ENCODE results near the gene NOC4L. TPM values are rescaled to one million over a fixed set of nuclear protein-coding genes. Genes with fewer than 3 reads are reported as not detected.
"Not testable (repeated sequence)": the region's sequence is repeated elsewhere in the genome, so short reads cannot be mapped to it uniquely, and the experiment has no call there.

The NOC4L gene
- total and polyA plus RNA-seq, 2 experiments from 2014 or later = 42.4 to 54.7 TPM

DNA sequence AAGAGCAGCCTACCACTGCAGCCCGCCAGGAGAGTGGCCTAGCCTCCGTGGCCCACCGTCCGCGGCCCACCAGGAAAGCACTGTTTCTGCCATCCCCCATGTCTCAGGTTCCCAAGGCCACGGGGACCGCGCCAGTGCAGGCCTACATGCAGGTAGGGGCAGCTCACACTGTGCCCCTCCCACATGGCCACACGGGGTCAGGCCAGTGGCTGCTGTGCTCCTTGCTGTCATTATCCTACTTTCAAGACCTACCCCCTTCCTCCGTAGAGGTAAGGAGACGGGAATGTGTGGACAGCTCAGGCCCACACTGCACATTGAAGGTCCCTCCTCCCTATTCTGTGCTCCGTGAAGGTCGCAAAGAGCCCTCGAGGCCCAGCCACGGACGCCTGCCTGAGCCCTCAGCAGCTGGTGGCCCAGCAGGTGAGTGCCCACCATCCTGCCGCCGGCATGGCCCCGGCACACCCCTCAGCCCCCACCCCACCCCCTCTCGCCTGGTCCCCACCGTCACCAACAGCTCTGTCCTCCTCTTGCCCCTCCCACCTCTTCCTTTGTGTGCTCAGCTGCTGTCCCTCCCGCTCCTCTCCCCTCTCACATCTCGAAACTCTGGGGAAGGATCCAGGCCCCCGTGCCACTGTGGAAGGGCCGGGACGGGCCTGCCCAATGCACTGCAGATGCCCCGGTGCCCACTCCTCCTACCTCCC lies 10.2 kb upstream of the NOC4L start:
- no peak overlapping the region for H3K27ac Mint-ChIP-seq
- TF ChIP-seq EZH2 (IDR thresholded peaks at IDR 0.05; ENCODE audit: low read depth, unreplicated experiment) (no peak), CTCF (conservative IDR thresholded peaks at IDR 0.05; ENCODE audit: low read depth in 2 of 2) (peak in 1 of 2 experiments; percentile 9; a peak in 1 of 4 replicates), EZH2phosphoT487 (IDR thresholded peaks at IDR 0.05; ENCODE audit: unreplicated experiment) (no peak)
- TF ChIP-seq, protein P1, sequence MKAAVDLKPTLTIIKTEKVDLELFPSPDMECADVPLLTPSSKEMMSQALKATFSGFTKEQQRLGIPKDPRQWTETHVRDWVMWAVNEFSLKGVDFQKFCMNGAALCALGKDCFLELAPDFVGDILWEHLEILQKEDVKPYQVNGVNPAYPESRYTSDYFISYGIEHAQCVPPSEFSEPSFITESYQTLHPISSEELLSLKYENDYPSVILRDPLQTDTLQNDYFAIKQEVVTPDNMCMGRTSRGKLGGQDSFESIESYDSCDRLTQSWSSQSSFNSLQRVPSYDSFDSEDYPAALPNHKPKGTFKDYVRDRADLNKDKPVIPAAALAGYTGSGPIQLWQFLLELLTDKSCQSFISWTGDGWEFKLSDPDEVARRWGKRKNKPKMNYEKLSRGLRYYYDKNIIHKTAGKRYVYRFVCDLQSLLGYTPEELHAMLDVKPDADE (IDR thresholded peaks at IDR 0.05) = no peak

DNA sequence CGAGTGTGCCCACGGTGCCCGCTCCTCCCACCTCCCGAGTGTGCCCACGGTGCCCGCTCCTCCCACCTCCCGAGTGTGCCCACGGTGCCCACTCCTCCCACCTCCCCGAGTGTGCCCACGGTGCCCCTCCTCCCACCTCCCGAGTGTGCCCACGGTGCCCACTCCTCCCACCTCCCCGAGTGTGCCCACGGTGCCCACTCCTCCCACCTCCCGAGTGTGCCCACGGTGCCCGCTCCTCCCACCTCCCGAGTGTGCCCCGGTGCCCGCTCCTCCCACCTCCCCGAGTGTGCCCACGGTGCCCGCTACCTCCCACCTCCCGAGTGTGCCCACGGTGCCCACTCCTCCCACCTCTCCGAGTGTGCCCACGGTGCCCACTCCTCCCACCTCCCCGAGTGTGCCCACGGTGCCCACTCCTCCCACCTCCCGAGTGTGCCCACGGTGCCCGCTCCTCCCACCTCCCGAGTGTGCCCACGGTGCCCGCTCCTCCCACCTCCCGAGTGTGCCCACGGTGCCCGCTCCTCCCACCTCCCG lies 9.5 kb upstream of the NOC4L start:
- H3K9me3 Mint-ChIP-seq = peaks cover 36% of the 10 kb centered on the region
- not testable (repeated sequence) for H3K4me1 Mint-ChIP-seq; ATAC-seq; H3K4me3 Mint-ChIP-seq; H3F3A ChIP-seq (replicated peaks; ENCODE audit: low read depth); H3K27me3 ChIP-seq (ENCODE audit: insufficient read depth); H3K4me1 ChIP-seq (ENCODE audit: insufficient read depth); H2AFZ ChIP-seq; H3K36me3 ChIP-seq (ENCODE audit: insufficient read depth); DNase-seq (ENCODE audit: low spot score); H3K27ac ChIP-seq (ENCODE audit: low read depth); H4K20me1 ChIP-seq (replicated peaks; ENCODE audit: insufficient read depth); H3K4me3 ChIP-seq; H3K27ac Mint-ChIP-seq; H3K9me2 ChIP-seq (ENCODE audit: insufficient read depth); H3K79me2 ChIP-seq (replicated peaks; ENCODE audit: insufficient read depth); H3K4me2 ChIP-seq
- peaks cover 39% of the 10 kb centered on the region for H3K27me3 Mint-ChIP-seq (ENCODE audit: insufficient read depth, low read depth, poor library complexity)
- H3K36me3 Mint-ChIP-seq (ENCODE audit: low read depth) = peaks cover 48% of the 10 kb centered on the region

More for the DNA sequence above, 10.2 kb upstream of the NOC4L start:
- Mint-ChIP-seq H3K9me3 (peaks cover 42% of the 10 kb centered on the region), H3K4me1 (no peaks in the 10 kb centered on the region; the same call in 2 of the 3 replicates), H3K27me3 (ENCODE audit: insufficient read depth, low read depth, poor library complexity) (peaks cover 41% of the 10 kb centered on the region), H3K4me3 (no peak overlapping the region), H3K36me3 (ENCODE audit: low read depth) (peaks cover 50% of the 10 kb centered on the region)
- Histone ChIP-seq H3K4me2 (no peak overlapping the region), H3K9me2 (ENCODE audit: insufficient read depth) (no peaks in the 10 kb centered on the region), H3K36me3 (ENCODE audit: insufficient read depth) (0 out of 2 replicates have a peak, but pooled peaks cover 1% of the 10 kb centered on the region), H3K4me1 (ENCODE audit: insufficient read depth) (no peaks in the 10 kb centered on the region), H3K27ac (ENCODE audit: low read depth) (no peak overlapping the region), H3K4me3 (no peak overlapping the region), H4K20me1 (replicated peaks; ENCODE audit: insufficient read depth) (no peaks in the 10 kb centered on the region; the same call in 1 of the 2 replicates), H2AFZ (no peak overlapping the region), H3F3A (replicated peaks; ENCODE audit: low read depth) (0 out of 2 replicates have a peak, but pooled peaks cover 6% of the 10 kb centered on the region), H3K27me3 (ENCODE audit: insufficient read depth) (no peaks in the 10 kb centered on the region), H3K79me2 (replicated peaks; ENCODE audit: insufficient read depth) (no peaks in the 10 kb centered on the region)
- DNase-seq (ENCODE audit: low spot score) = peak; percentile 45
- peak; percentile 76 for ATAC-seq

DNA sequence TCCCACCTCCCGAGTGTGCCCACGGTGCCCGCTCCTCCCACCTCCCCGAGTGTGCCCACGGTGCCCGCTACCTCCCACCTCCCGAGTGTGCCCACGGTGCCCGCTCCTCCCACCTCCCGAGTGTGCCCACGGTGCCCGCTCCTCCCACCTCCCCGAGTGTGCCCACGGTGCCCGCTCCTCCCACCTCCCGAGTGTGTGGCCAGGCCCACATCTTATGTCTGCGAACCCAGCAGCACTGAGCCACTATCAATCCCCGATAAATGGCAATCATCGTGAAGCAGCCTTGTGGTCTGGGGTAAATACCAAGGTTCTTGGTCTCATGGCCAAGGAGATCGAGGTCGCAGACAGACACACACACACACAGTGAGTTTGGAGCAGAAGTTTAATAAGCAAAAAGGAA lies 8.0 kb upstream of the NOC4L start:
- H3K4me2 ChIP-seq; DNase-seq (ENCODE audit: low spot score); H3K27me3 ChIP-seq (ENCODE audit: insufficient read depth); H3K27ac ChIP-seq (ENCODE audit: low read depth); H2AFZ ChIP-seq; H3K79me2 ChIP-seq (replicated peaks; ENCODE audit: insufficient read depth); ATAC-seq; H3K4me3 ChIP-seq; H3K27ac Mint-ChIP-seq; H3K9me2 ChIP-seq (ENCODE audit: insufficient read depth); H3K36me3 ChIP-seq (ENCODE audit: insufficient read depth); H3K4me1 ChIP-seq (ENCODE audit: insufficient read depth); H4K20me1 ChIP-seq (replicated peaks; ENCODE audit: insufficient read depth); H3K4me1 Mint-ChIP-seq; H3K4me3 Mint-ChIP-seq; H3F3A ChIP-seq (replicated peaks; ENCODE audit: low read depth): not testable (repeated sequence)
- peaks cover 36% of the 10 kb centered on the region for H3K27me3 Mint-ChIP-seq (ENCODE audit: insufficient read depth, low read depth, poor library complexity)
- H3K9me3 Mint-ChIP-seq = peaks cover 21% of the 10 kb centered on the region
- peaks cover 45% of the 10 kb centered on the region for H3K36me3 Mint-ChIP-seq (ENCODE audit: low read depth)

All from GM23338 (cell line).